ENCODE results near the gene RNASEH2A.
"Not testable (repeated sequence)": the region's sequence is repeated elsewhere in the genome, so short reads cannot be mapped to it uniquely, and the experiment has no call there.

The RNASEH2A gene

GRCh38 chr19:12804051-12804450, 2.3 kb upstream of the RNASEH2A start:
- no peak for DNase-seq
- no peak for TF ChIP-seq GATA1 (IDR thresholded peaks at IDR 0.05; ENCODE audit: low read depth, low read length)
- no peak for TF ChIP-seq POLR2A (IDR thresholded peaks at IDR 0.05; ENCODE audit: low read length)

DNA sequence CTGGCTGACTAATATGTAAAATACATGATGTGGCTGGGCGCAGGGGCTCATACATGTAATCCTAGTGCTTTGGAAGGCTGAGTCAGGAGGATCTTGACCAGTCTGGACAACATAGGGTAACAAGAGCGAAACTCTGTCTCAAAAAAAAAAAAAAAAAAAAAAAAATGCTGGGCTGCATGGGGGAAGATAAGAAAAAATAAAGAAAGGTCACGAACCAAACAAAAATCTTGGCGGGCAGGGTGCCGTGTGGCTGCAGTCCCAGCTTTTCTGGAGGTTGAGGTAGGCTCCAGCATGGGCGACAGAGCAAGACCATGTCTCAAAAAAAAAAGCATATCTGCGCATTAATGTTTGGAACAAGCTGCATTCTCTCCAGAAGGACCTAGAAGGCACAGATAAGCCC, 8.7 kb downstream of the RNASEH2A start:
- no peak for DNase-seq
- TF ChIP-seq GATA1 (IDR thresholded peaks at IDR 0.05; ENCODE audit: low read depth, low read length) (no peak), POLR2A (IDR thresholded peaks at IDR 0.05; ENCODE audit: low read length) (no peak)

DNA sequence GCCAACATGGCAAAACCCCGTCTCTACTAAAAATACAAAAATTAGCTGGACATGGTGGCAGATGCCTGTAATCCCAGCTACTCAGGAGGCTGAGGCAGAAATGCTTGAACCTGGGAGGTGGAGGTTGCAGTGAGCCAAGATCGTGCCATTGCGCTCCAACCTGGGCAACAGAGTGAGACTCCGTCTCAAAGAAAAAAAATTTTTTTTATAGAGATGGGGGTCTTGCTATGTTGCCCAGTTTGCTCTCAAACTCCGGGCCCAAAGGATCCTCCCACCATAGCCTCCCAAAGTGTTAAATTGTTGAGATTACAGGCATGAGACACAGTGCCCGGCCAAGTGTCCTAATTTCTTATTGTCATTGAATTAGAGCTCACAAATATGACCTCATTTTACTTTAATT, 10.8 kb downstream of the RNASEH2A start:
- not testable (repeated sequence) for DNase-seq

DNA sequence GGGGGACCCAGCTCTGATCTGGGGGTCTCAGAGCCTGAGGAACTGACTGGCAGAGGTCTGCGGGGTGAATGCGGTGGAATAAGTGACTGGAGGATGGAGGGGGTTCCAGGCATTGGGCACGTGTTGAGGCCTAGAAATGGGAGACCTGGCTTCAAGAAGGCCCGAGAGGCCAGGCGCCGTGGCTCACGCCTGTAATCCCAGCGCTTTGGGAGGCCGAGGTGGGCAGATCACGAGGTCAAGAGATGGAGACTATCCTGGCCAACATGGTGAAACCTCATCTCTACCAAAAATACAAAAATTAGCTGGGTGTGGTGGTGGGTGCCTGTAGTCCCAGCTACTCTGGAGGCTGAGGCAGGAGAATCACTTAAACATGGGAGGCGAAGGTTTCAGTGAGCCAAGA, 11.4 kb downstream of the RNASEH2A start:
- DNase-seq: not testable (repeated sequence)

- TF ChIP-seq POLR2A (IDR thresholded peaks at IDR 0.05; ENCODE audit: low read length): no peak
- no peak for TF ChIP-seq GATA1 (IDR thresholded peaks at IDR 0.05; ENCODE audit: low read depth, low read length)
Measured at GRCh38 chr19:12821761-12822160, 15.4 kb downstream of the RNASEH2A start.

DNA sequence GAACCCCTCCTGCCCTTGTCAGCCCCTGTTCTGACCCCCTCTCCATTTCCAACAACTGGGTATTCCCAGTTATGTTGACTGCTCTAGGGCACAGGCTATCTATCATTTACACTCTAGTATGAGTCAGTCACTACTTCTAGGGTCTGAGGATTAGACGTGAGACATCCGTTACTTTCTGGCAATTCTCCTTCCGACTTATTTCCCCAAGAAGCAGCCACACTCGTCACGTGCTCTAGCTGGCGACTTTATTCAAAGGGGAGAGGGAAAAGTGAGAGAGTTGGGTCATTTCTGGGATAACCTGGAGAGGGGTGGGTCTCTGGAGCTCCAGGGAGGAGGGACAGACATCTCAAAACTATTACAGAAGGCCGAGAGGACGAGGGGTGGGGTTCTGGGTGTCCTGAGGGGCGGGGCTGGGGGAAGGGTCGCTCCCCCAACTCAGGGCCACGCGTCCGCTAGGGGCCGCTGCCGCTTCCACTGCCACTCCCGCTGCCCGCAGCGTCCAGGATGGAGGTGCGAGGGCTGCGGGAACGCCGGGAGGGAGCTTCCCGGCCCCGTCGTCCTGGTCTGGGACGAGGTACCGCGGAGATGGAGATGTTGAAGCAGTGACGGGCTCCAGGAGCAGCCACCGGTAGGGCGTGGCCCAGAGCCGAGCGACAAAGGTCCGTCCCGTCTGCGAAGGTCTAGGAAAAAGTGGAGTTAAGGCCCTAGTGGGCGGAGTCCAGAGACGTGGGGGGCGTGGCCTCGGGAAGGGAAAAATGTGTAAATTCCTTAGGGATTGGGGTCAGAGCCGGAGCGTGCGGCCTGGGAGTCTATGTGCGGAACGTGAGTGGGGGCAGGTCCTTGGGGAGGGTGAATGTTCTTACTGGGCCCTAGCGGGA, 19.1 kb downstream of the RNASEH2A start:
- no peak for TF ChIP-seq GATA1 (IDR thresholded peaks at IDR 0.05; ENCODE audit: low read depth, low read length)
- TF ChIP-seq POLR2A (IDR thresholded peaks at IDR 0.05; ENCODE audit: low read length): no peak
- peak; percentile 44 to 55 for DNase-seq

More at GRCh38 chr19:12821761-12822160, 15.4 kb downstream of the RNASEH2A start:
- DNase-seq: no peak

DNA sequence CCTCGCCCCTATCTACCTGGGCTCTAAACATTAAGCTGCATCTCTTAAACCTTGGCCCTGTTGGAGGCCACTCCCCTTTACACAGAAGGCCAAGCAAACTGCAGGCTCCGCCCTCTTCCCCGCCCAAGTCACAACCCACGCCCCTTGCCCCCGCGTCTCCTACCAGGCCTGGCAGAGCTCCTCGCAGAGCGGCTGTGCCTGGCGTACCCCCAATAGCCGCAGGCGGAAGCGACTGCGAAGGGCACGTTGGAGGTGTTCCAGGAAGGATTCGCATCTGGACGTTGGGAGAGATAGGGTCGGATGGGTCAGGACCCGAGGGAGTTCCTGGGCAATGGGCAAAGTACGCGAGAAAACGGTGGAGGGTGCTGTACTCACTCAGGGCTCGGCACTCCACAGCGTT, 22.1 kb downstream of the RNASEH2A start:
- TF ChIP-seq GATA1 (IDR thresholded peaks at IDR 0.05; ENCODE audit: low read depth, low read length) (no peak), POLR2A (IDR thresholded peaks at IDR 0.05; ENCODE audit: low read length) (no peak)
- DNase-seq: peak; percentile 58 to 67

- TF ChIP-seq POLR2A (IDR thresholded peaks at IDR 0.05; ENCODE audit: low read length): no peak
- no peak for TF ChIP-seq GATA1 (IDR thresholded peaks at IDR 0.05; ENCODE audit: low read depth, low read length)
- no peak for DNase-seq
Measured at GRCh38 chr19:12833418-12833737, 27.0 kb downstream of the RNASEH2A start.

DNA sequence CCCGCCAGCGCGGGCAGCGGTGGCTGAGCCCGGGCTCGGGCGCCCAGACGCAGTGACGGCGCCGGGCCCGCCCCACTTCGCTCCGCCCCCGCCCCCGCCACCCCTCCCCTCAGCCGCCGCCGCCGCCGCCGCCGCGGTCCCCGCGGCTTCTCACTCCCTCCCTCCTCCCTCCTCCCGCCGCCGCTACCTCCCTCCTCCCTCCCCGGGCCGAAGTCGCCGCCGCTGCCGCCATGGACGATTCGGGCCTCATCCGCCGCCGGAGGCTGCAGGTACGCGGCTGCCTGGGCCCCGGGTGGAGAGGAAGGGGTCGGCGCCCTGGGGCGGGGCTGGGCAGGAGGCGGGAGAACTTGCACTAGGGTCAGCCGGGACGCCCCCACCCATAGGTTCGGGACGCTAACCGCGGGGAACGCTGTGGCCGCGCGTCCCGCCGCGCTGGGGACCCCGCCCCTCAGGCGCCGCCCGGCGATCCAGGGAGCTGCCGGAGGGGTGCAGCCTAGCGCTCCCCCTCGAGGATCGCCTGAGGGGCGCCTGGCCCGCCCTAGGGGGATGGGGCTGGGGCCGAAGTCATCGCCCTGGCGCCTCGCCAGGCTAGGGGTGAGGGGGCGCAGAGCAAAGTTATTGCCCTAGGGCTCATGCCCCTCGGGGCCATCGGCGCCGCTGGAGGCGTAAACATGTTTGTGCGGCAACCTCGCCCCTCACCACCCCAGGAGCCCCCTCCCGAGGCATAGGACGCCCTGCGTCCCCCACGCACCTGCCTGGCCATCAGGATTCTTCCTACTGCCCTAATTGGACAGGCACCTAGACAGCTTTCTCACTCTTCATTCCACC, 27.6 kb downstream of the RNASEH2A start:
- peak; percentile 72 to 84 for DNase-seq
- no peak for TF ChIP-seq GATA1 (IDR thresholded peaks at IDR 0.05; ENCODE audit: low read depth, low read length)

DNA sequence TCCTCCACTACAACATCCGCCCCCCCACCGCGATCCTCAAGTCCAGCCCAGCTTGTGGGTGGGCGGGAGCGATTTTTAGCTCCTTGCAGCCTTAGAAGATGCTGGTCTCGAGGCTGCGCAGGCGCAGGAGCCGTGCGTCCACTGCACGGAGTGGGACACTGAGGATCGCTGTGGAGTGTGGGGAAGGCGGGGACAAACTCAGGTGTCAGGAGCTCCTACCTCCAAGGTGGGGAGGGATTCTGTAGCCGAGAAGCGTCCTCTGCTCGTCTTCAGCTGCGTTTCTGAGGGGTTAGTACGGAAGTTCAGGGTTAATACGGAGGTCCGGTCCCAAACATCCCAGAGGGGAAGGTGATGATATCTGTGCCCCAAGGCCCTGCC, 28.2 kb downstream of the RNASEH2A start, which contains the start of gene RTBDN:
RTBDN (minus strand) TSS at position 14 of the 378 bp plus-strand sequence. CDS start 4,600 bp downstream, outside the sequence.
- peak; percentile 29 to 44 for DNase-seq
- no peak for TF ChIP-seq POLR2A (IDR thresholded peaks at IDR 0.05; ENCODE audit: low read length)
- TF ChIP-seq GATA1 (IDR thresholded peaks at IDR 0.05; ENCODE audit: low read depth, low read length): no peak

- peak; percentile 74 to 75 for DNase-seq
- TF ChIP-seq POLR2A (IDR thresholded peaks at IDR 0.05; ENCODE audit: low read length) (no peak), GATA1 (IDR thresholded peaks at IDR 0.05; ENCODE audit: low read depth, low read length) (no peak)
Measured at GRCh38 chr19:12834976-12835757, 28.8 kb downstream of the RNASEH2A start.

DNA sequence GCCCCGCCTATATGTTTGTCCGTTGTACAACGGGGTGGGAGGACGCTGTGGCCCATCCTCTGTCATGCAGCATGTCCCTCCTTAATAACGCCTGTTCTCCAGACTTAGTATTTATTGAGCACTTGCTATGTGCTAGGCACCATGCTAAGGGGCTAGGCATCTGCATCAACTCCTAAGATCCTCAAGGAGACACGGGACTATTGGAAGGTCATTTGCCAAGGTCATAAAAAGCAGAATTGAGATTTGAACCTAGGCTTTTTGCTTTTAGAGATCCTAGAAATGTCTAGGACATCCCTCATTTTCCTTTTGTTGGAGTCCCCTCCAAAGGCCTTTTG, 30.1 kb downstream of the RNASEH2A start:
- TF ChIP-seq GATA1 (IDR thresholded peaks at IDR 0.05; ENCODE audit: low read depth, low read length): no peak
- no peak for DNase-seq

DNA sequence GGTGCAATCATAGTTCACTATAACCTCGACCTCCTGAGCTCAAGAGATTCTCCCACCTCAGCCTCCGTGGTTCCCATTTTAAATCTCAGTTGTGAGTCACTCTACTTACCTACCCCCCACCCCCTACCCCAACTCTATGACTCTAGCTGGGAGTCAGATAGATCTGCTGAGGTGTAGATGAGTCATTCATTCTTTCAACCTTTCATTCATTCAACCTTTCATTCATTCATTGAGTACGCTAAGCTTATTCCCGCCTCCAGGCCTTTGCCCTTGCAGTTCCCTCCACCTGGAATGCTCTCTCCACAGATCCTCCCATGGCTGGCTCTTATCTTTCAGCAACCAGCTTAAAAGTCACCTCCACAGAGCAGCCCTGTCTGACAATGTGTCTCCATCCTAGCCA, 30.8 kb downstream of the RNASEH2A start:
- no peak for TF ChIP-seq POLR2A (IDR thresholded peaks at IDR 0.05; ENCODE audit: low read length)
- TF ChIP-seq GATA1 (IDR thresholded peaks at IDR 0.05; ENCODE audit: low read depth, low read length): no peak
- no peak for DNase-seq

DNA sequence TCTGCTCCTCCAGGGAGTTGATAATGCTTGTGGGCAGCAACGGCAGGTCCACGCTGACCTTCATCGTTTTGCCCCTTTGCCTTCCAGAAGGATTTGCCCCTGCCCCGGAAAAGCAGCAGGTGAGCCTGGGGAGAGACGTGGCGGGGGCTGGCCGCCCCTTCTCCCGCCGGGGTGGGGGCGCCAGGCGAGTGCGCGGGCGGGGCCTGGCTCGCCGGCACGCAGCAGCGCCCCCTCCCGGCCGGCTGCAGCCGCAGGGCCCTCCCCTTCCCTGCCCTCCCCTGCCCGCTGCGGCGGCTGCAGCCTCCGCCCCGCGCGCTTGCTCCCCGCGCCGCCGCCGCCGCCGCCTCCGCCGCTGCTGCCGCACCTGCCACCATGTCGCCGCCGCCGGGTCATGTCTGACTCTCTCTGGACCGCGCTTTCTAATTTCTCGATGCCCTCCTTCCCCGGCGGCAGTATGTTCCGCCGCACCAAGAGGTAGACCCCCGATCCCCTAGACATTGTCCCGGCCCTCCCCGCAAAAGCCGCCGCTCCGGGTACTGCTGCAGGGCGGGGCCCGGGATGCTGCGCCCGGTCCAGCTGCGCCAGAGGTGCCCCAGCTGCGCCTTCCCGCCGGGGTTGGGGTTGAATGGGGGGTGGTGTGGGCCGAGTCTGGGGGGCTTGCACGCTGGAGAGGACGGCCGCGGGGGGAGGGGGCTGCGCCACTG, 31.9 kb downstream of the RNASEH2A start, which contains the start of gene MAST1:
MAST1 (plus strand) TSS at position 334 of the 704 bp plus-strand sequence; CDS start at position 392, 58 bp downstream.
- DNase-seq: peak; percentile 83 to 91
- TF ChIP-seq GATA1 (IDR thresholded peaks at IDR 0.05; ENCODE audit: low read depth, low read length) (no peak), POLR2A (IDR thresholded peaks at IDR 0.05; ENCODE audit: low read length) (no peak)
